A172 (cell line): ENCODE data around the gene RPS25. TPM values are rescaled to one million over a fixed set of nuclear protein-coding genes. Genes with fewer than 3 reads are reported as not detected.
"Not testable (repeated sequence)": the region's sequence is repeated elsewhere in the genome, so short reads cannot be mapped to it uniquely, and the experiment has no call there.

Experiments used
- DNase-seq: peaks from one replicate; pipeline ENCODE4 v3.0.0-alpha.2; 2015; ENCODE audit warnings: low spot score
- total RNA-seq: library from RNA; depleted of rRNA; stranded (reverse); fragments of >200 nt; shearing (Covaris generic); gene quantifications from 2 replicates; pipeline ENCODE4 v1.2.3, GENCODE V29; 2014

RPS25 gene
- total RNA-seq, 1 experiment from 2014 or later, result 797 TPM

GRCh38 chr11:119039471-119039870, 21.3 kb upstream of the RPS25 start:
- not testable (repeated sequence) for DNase-seq

GRCh38 chr11:119038884-119039283, 20.7 kb upstream of the RPS25 start:
- no peak for DNase-seq

GRCh38 chr11:119034813-119035212, 16.7 kb upstream of the RPS25 start:
- no peak for DNase-seq

GRCh38 chr11:119033421-119033820, 15.3 kb upstream of the RPS25 start:
- not testable (repeated sequence) for DNase-seq

- no peak for DNase-seq
Observed at GRCh38 chr11:119031912-119032280, 13.8 kb upstream of the RPS25 start.

GRCh38 chr11:119030329-119031047, 12.3 kb upstream of the RPS25 start, which contains the start of gene SLC37A4:
Gene SLC37A4 (minus strand): TSS chr11:119030877.
- DNase-seq, result peak; percentile 83

GRCh38 chr11:119030029-119030328, 11.8 kb upstream of the RPS25 start:
- no peak for DNase-seq

- no peak for DNase-seq
Observed at GRCh38 chr11:119029340-119030028, 11.3 kb upstream of the RPS25 start.

- DNase-seq, result no peak
Observed at GRCh38 chr11:119029069-119029339, 10.9 kb upstream of the RPS25 start.

- DNase-seq, result no peak
Observed at GRCh38 chr11:119028346-119029068, 10.4 kb upstream of the RPS25 start.

GRCh38 chr11:119027561-119028345, 9.6 kb upstream of the RPS25 start:
- no peak for DNase-seq

GRCh38 chr11:119026970-119027369, 8.8 kb upstream of the RPS25 start:
- DNase-seq, result no peak

GRCh38 chr11:119025978-119026766, 8.0 kb upstream of the RPS25 start:
- no peak for DNase-seq

GRCh38 chr11:119025541-119025940, 7.4 kb upstream of the RPS25 start:
- no peak for DNase-seq

GRCh38 chr11:119025099-119025473, 6.9 kb upstream of the RPS25 start:
- DNase-seq, result no peak

- no peak for DNase-seq
Observed at GRCh38 chr11:119024430-119025098, 6.4 kb upstream of the RPS25 start.

GRCh38 chr11:119023741-119024140, 5.6 kb upstream of the RPS25 start:
- peak; percentile 38 for DNase-seq

- DNase-seq, result no peak
Observed at GRCh38 chr11:119021631-119022030, 3.5 kb upstream of the RPS25 start.

GRCh38 chr11:119019996-119020395, 1.9 kb upstream of the RPS25 start:
- DNase-seq, result no peak

GRCh38 chr11:119017377-119017776, 766 bp downstream of the RPS25 start:
- DNase-seq, result not testable (repeated sequence)
